ENCODE results near the gene MN1.

The MN1 gene

GRCh38 chr22:27829620-27830019 lies 28.1 kb upstream of the MN1 start:
- in situ Hi-C loops (cut with MboI; ENCODE audit: low sequenced_read_pairs, unreplicated experiment): no loop called here
- no peak for TF ChIP-seq CTCF (IDR thresholded peaks at IDR 0.05; ENCODE audit: borderline replicate concordance, control extremely low read depth, extremely low read depth, insufficient read depth, missing control alignments)
- no peak for DNase-seq (ENCODE audit: low spot score)

- in situ Hi-C loops (cut with MboI; ENCODE audit: low sequenced_read_pairs, unreplicated experiment): no loop called here
- no peak for DNase-seq (ENCODE audit: low spot score)
- no peak for TF ChIP-seq CTCF (IDR thresholded peaks at IDR 0.05; ENCODE audit: borderline replicate concordance, control extremely low read depth, extremely low read depth, insufficient read depth, missing control alignments)
These were observed 26.3 kb upstream of the MN1 start for GRCh38 chr22:27827604-27828587.

- no peak for DNase-seq (ENCODE audit: low spot score)
- in situ Hi-C loops (cut with MboI; ENCODE audit: low sequenced_read_pairs, unreplicated experiment): no loop called here
- TF ChIP-seq CTCF (IDR thresholded peaks at IDR 0.05; ENCODE audit: borderline replicate concordance, control extremely low read depth, extremely low read depth, insufficient read depth, missing control alignments): no peak
These were observed 23.6 kb upstream of the MN1 start for GRCh38 chr22:27825174-27825573.

GRCh38 chr22:27823221-27823620 lies 21.7 kb upstream of the MN1 start:
- in situ Hi-C loops (cut with MboI; ENCODE audit: low sequenced_read_pairs, unreplicated experiment): no loop called here
- no peak for DNase-seq (ENCODE audit: low spot score)
- no peak for TF ChIP-seq CTCF (IDR thresholded peaks at IDR 0.05; ENCODE audit: borderline replicate concordance, control extremely low read depth, extremely low read depth, insufficient read depth, missing control alignments)

GRCh38 chr22:27820896-27821866 lies 19.6 kb upstream of the MN1 start:
- DNase-seq (ENCODE audit: low spot score): no peak
- no peak for TF ChIP-seq CTCF (IDR thresholded peaks at IDR 0.05; ENCODE audit: borderline replicate concordance, control extremely low read depth, extremely low read depth, insufficient read depth, missing control alignments)
- in situ Hi-C loops (cut with MboI; ENCODE audit: low sequenced_read_pairs, unreplicated experiment): no loop called here

- in situ Hi-C loops (cut with MboI; ENCODE audit: low sequenced_read_pairs, unreplicated experiment): no loop called here
These were observed 15.0 kb upstream of the MN1 start for GRCh38 chr22:27816552-27816951.

More at GRCh38 chr22:27816552-27816951, 15.0 kb upstream of the MN1 start:
- DNase-seq (ENCODE audit: low spot score): no peak
- TF ChIP-seq CTCF (IDR thresholded peaks at IDR 0.05; ENCODE audit: borderline replicate concordance, control extremely low read depth, extremely low read depth, insufficient read depth, missing control alignments): no peak
